WERI-Rb-1 (cell line): ENCODE results near the gene TSC22D3.

Source experiments
- DNase-seq: peaks from one replicate; pipeline ENCODE4 v3.0.0-alpha.2; 2020
- H3K27ac ChIP-seq: fragments of 250-450 bp; sonication (Bioruptor Pico); 2 replicates; pipeline ENCODE4 v1.5.1; 2020; ENCODE audit warnings: mild to moderate bottlenecking, moderate library complexity
- H3K27me3 ChIP-seq: fragments of 250-450 bp; sonication (Bioruptor Pico); 2 replicates; pipeline ENCODE4 v1.5.1; 2021; ENCODE audit warnings: mild to moderate bottlenecking, low read depth, moderate library complexity; ENCODE audit not compliant: insufficient read depth, severe bottlenecking
- H3K36me3 ChIP-seq: fragments of 250-450 bp; sonication (Bioruptor Pico); 2 replicates; pipeline ENCODE4 v1.5.1; 2020; ENCODE audit warnings: mild to moderate bottlenecking, moderate library complexity
- H3K4me3 ChIP-seq: 2 replicates; pipeline ENCODE4 v1.5.1; 2011; ENCODE audit warnings: low read depth, mild to moderate bottlenecking, control low read depth, low read length
- H3K9me3 ChIP-seq: fragments of 250-450 bp; sonication (Bioruptor Pico); 2 replicates; pipeline ENCODE4 v1.5.1; 2021; ENCODE audit warnings: mild to moderate bottlenecking, moderate library complexity; ENCODE audit not compliant: severe bottlenecking
- CTCF ChIP-seq: IDR thresholded peaks from 2 replicates; pipeline ENCODE4 v1.5.1; 2011; ENCODE audit warnings: low read depth, mild to moderate bottlenecking, control low read depth, inconsistent platforms, low read length

TSC22D3 gene

GRCh38 chrX:107731831-107732502, 43.6 kb downstream of the TSC22D3 start:
- Histone ChIP-seq H3K27me3 (peaks cover 5% of the 10 kb centered on the region), H3K4me3 (no peak overlapping the region), H3K9me3 (no peaks in the 10 kb centered on the region), H3K27ac (no peak overlapping the region), H3K36me3 (no peaks in the 10 kb centered on the region)
- no peak for DNase-seq
- no peak for TF ChIP-seq CTCF

GRCh38 chrX:107730991-107731766, 44.4 kb downstream of the TSC22D3 start:
- Histone ChIP-seq H3K27me3 (peaks cover 5% of the 10 kb centered on the region), H3K36me3 (no peaks in the 10 kb centered on the region), H3K9me3 (no peaks in the 10 kb centered on the region), H3K27ac (no peak overlapping the region), H3K4me3 (no peak overlapping the region)
- no peak for DNase-seq
- no peak for TF ChIP-seq CTCF

- Histone ChIP-seq H3K4me3 (no peak overlapping the region), H3K36me3 (no peaks in the 10 kb centered on the region), H3K27me3 (peaks cover 2% of the 10 kb centered on the region), H3K9me3 (no peaks in the 10 kb centered on the region), H3K27ac (no peak overlapping the region)
- no peak for TF ChIP-seq CTCF
- DNase-seq = no peak
Measured at GRCh38 chrX:107730298-107730655, 45.3 kb downstream of the TSC22D3 start.

- H3K9me3 ChIP-seq = no peaks in the 10 kb centered on the region
- H3K4me3 ChIP-seq = no peak overlapping the region
- H3K36me3 ChIP-seq = no peaks in the 10 kb centered on the region
- no peak overlapping the region for H3K27ac ChIP-seq
- no peak for DNase-seq
- peaks cover 2% of the 10 kb centered on the region for H3K27me3 ChIP-seq
- no peak for TF ChIP-seq CTCF
Measured at GRCh38 chrX:107729558-107730297, 45.9 kb downstream of the TSC22D3 start.

GRCh38 chrX:107728371-107729099, 47.1 kb downstream of the TSC22D3 start:
- no peak for TF ChIP-seq CTCF
- Histone ChIP-seq H3K27ac (no peak overlapping the region), H3K9me3 (no peaks in the 10 kb centered on the region), H3K27me3 (peaks cover 2% of the 10 kb centered on the region), H3K36me3 (no peaks in the 10 kb centered on the region), H3K4me3 (no peak overlapping the region)
- no peak for DNase-seq
